ENCODE measurements around the gene SGK1. TPM values are rescaled to one million over a fixed set of nuclear protein-coding genes. Genes with fewer than 3 reads are reported as not detected.

The SGK1 gene
- total and polyA plus RNA-seq, 7 donors: 17.2 to 352 (median 35.2) TPM

DNA sequence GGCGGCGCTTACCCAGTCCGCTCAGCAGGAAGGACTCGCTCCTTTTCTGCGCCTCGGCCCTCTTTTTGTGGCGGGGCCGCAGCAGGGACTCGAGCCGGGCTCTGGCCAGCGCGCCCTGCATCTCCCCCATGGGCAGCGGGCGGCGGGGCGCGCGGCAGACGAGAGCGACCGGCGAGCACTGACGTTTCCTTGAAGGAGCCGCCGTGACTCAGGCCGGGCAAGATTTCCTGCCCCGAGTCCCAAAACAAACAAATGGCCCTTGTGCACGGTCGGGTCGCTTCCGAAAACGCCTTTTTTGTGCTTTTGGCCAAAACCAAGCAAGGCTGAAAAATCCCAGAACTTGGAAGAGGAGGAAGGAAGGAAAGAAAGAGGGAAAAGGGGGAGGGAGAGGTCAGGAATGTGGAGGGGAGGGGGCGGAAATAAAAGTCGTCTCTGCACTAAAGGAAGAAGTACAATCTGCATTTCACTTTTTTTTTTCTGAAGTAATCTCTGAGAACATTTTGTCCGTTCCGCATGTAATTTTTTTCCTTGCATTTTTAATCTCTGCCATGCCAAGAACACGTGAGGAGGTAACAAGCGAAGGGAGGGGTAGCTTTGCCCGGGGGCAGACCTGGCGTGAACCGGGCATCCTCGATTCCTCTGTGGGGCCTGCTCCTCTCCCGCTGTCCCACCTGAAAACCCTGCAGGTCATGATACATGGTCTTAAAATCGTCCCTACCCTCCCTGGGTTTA, 142.2 kb downstream of the SGK1 start:
- 2% methylated on average over 44 of the region's 44 CpGs for WGBS, 2 donors
- Histone ChIP-seq H3K36me3 (peaks cover 0 to 22% (median 4%) of the 10 kb centered on the region in 4 donors), H3K4me3 (peak overlapping the region; percentile 56 to 75 (median 72)), H3K27me3 (peaks cover 0 to 42% (median 0%) of the 10 kb centered on the region in 3 donors), H3K27ac (peak overlapping the region; percentile 80 to 97 (median 88)), H3K4me1 (peaks cover 0 to 32% (median 26%) of the 10 kb centered on the region in 4 donors), H3K9me3 (no peaks in the 10 kb centered on the region)
- DNase-seq: peak; percentile 80
- intact Hi-C loops (cut with DNase I): loop anchor here (2.0 to 10.0 kb wide), 4 partner anchors 221 to 879 kb away; partner anchors contain the start of genes HBS1L and TBPL1
- TF ChIP-seq POLR2AphosphoS5 (IDR thresholded peaks at IDR 0.05) (peak in 2 of 4 donors; percentile 9 to 37), POLR2A (IDR thresholded peaks at IDR 0.05) (peak in 1 of 2 donors; percentile 11), EP300 (IDR thresholded peaks at IDR 0.05) (no peak), CTCF (IDR thresholded peaks at IDR 0.05) (no peak)

DNA sequence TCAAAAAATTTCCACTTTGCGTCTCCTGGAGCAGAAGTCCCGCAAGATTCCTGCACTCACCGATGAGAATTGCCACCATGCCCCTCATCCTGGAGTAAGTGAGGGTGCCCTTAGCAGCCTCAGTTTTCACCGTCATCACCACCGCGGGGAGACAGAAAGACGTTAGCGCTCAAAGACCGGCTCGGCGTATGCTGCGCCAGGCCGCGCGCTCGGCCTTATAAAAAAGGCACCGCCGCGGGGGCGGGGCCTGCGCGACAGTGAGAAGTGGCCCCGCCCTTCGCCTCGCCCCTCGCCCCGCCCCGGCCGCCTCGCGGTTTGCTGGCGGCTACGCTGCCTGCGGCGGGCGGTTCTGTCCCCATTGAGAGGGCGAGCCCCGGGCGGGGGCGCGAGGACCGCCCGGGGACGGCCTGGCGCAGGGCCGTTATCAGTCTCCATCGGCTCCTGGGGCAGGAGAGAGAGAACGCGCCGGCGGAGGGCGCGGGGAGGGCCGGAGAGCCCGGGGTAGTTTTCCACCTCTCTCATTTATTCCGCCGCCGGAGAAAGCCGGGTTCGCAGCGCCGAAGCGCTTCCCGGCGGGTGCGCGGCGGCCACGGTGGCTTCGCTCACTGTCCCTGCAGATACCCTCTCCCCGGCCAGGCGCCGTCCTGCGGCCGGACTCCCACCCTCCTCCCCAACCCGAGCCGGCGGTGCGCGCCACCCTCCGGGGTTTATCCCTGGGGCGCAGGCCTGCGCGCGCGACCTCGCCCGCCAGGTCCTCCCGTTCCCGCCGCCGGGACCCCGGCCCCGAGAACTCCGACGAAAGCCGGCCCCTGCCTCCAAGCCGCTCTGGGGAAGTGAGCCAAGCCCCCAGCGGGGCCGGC, 143.0 kb downstream of the SGK1 start:
- intact Hi-C loops (cut with DNase I): loop anchor here (1.0 to 10.0 kb wide), 6 partner anchors 220 to 880 kb away; partner anchors contain the start of genes HBS1L and TBPL1
- Histone ChIP-seq H3K4me1 (peaks cover 0 to 32% (median 26%) of the 10 kb centered on the region in 4 donors), H3K4me3 (peak overlapping the region; percentile 56 to 75 (median 72)), H3K36me3 (peaks cover 0 to 29% (median 4%) of the 10 kb centered on the region in 4 donors), H3K27ac (peak overlapping the region; percentile 80 to 97 (median 88)), H3K9me3 (no peaks in the 10 kb centered on the region), H3K27me3 (peaks cover 0 to 38% (median 0%) of the 10 kb centered on the region in 3 donors)
- TF ChIP-seq EP300 (IDR thresholded peaks at IDR 0.05) (peak in 1 of 4 donors; percentile 2), CTCF (IDR thresholded peaks at IDR 0.05) (no peak), POLR2A (IDR thresholded peaks at IDR 0.05) (peak; percentile 70 to 74), POLR2AphosphoS5 (IDR thresholded peaks at IDR 0.05) (peak; percentile 88 to 99 (median 94))
- WGBS, 2 donors: 1% methylated on average over 100 of the region's 100 CpGs
- peak; percentile 93 for DNase-seq

DNA sequence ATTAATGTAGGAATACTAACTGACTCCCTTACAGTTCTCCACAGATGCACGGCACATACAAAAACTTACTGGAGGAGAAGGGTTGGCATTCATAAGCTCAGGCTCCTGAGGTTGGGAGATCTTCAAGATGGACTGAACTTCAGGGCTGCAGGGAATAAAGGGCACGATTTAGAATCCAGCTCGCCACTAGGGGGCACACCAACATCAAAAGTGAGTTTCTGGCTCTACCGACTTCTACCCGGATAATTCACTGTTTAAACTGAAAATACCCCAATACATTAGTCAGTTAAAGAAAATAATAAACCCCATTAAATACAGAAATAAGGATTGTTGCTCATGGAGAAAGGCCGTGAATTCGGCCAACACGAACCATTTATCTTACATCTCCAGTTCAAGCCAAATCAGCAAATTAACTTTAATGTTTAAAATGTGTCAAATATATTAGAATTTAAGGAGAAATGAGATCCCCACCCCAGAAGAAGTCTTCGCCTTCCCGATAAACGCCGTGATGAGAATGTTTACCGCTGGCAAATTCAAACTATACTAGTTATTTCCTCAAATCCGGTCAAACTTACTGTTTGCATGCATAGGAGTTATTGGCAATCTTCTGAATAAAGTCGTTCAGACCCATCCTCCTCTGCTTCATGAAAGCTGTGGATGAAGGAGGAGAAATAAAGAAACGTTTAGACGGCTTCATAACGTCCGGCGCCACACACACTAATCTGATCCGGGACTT, 143.8 kb downstream of the SGK1 start:
- intact Hi-C loops (cut with DNase I): loop anchor here (1.0 to 10.0 kb wide), 5 partner anchors 219 to 881 kb away; partner anchors contain the start of genes HBS1L and TBPL1
- Histone ChIP-seq H3K4me1 (peaks cover 0 to 32% (median 26%) of the 10 kb centered on the region in 4 donors), H3K27me3 (peaks cover 0 to 30% (median 0%) of the 10 kb centered on the region in 3 donors), H3K9me3 (no peaks in the 10 kb centered on the region), H3K36me3 (peaks cover 0 to 31% (median 4%) of the 10 kb centered on the region in 4 donors), H3K27ac (peak overlapping the region; percentile 80 to 97 (median 88)), H3K4me3 (peak overlapping the region; percentile 56 to 75 (median 72))
- peak; percentile 77 to 87 (median 80) for TF ChIP-seq CTCF (IDR thresholded peaks at IDR 0.05)
- TF ChIP-seq POLR2A (IDR thresholded peaks at IDR 0.05): no peak
- 1% methylated on average over 21 of the region's 21 CpGs for WGBS, 2 donors
- peak; percentile 88 for DNase-seq

- H3K4me3 ChIP-seq: peak overlapping the region in 3 of 4 donors; percentile 70 to 75 (median 74)
- peaks cover 0 to 26% (median 22%) of the 10 kb centered on the region in 4 donors for H3K4me1 ChIP-seq
- TF ChIP-seq POLR2A (IDR thresholded peaks at IDR 0.05) (no peak), EP300 (IDR thresholded peaks at IDR 0.05) (no peak), POLR2AphosphoS5 (IDR thresholded peaks at IDR 0.05) (no peak), CTCF (IDR thresholded peaks at IDR 0.05) (no peak)
- intact Hi-C loops (cut with DNase I): loop anchor here (5.0 to 10.0 kb wide), 3 partner anchors 219 to 881 kb away; partner anchors contain the start of genes HBS1L and TBPL1
- H3K36me3 ChIP-seq: peaks cover 0 to 31% (median 4%) of the 10 kb centered on the region in 4 donors
- H3K27me3 ChIP-seq: peaks cover 0 to 23% (median 0%) of the 10 kb centered on the region in 3 donors
- 62 to 68% methylated on average over 4 of the region's 4 CpGs for WGBS, 2 donors
- H3K9me3 ChIP-seq: no peaks in the 10 kb centered on the region
- H3K27ac ChIP-seq: no peak overlapping the region
- DNase-seq: no peak
Observed at GRCh38 chr6:134173366-134173725, 144.6 kb downstream of the SGK1 start.

Measured in sigmoid colon (tissue), 7 donors.